HepG2 (cell line): ENCODE results near the gene NACC2. TPM values are rescaled to one million over a fixed set of nuclear protein-coding genes. Genes with fewer than 3 reads are reported as not detected.

Source experiments
- AGO1 ChIP-seq: fragments of 200-400 bp; formaldehyde crosslinking; IDR thresholded peaks from 2 replicates; pipeline ENCODE4 v1.6.1; 2017; ENCODE audit warnings: mild to moderate bottlenecking, low read depth, low read length, moderate library complexity; ENCODE audit not compliant: poor library complexity, severe bottlenecking
- AGO2 ChIP-seq: fragments of 200-400 bp; formaldehyde crosslinking; optimal IDR thresholded peaks from 2 replicates; pipeline ENCODE3; 2017; ENCODE audit warnings: mild to moderate bottlenecking, low read depth, low read length, moderate library complexity
- FOXO1 ChIP-seq: sonication (generic); formaldehyde crosslinking; IDR thresholded peaks from 2 replicates; pipeline ENCODE4 v1.4.0; 2020; ENCODE audit warnings: missing genetic modification reagents
- ZBTB4 ChIP-seq: sonication (generic); formaldehyde crosslinking; IDR thresholded peaks from 2 replicates; pipeline ENCODE4 v1.4.0; 2020; ENCODE audit warnings: missing genetic modification reagents, mild to moderate bottlenecking, borderline replicate concordance
- ZFP41 ChIP-seq: sonication (generic); formaldehyde crosslinking; IDR thresholded peaks from 2 replicates; pipeline ENCODE4 v1.4.0; 2020; ENCODE audit warnings: mild to moderate bottlenecking, missing genetic modification reagents, borderline replicate concordance
- ZNF788 ChIP-seq: sonication (generic); formaldehyde crosslinking; IDR thresholded peaks from 2 replicates; pipeline ENCODE4 v1.5.0; 2020; ENCODE audit warnings: mild to moderate bottlenecking, missing genetic modification reagents, borderline replicate concordance
- polyA plus RNA-seq, 8 experiments: library from polyadenylated mRNA; depleted of rRNA in 3 of 8; stranded (reverse) in 7 of 8; unstranded in 1 of 8; fragments of >200 nt; fragmentation: Illumina TruSeq in 4 of 8; extraction: Trizol in 4 of 8; gene quantifications; 2 replicates each; pipeline versions ENCODE4 v1.2.1 to v1.2.3, GENCODE V29; 2011 to 2016; ENCODE audit warnings: low read depth in 4 of 8, missing spikeins in 1 of 8, mixed read lengths in 1 of 8; ENCODE audit not compliant: insufficient read depth in 1 of 8
- total RNA-seq, 5 experiments: library from RNA; depleted of rRNA; stranded (reverse); fragments of >200 nt; fragmentation: Illumina TruSeq; extraction: Trizol; gene quantifications; 2 replicates each; pipeline ENCODE4 v1.2.3, GENCODE V29; 2016; ENCODE audit warnings: low read depth in 1 of 5
- TF ChIP-seq, protein P1 (sequence below): sonication (generic); formaldehyde crosslinking; IDR thresholded peaks from 2 replicates; pipeline ENCODE4 v1.5.1; 2020; ENCODE audit warnings: mild to moderate bottlenecking, missing genetic modification reagents, moderate library complexity

NACC2 gene
- total and polyA plus RNA-seq, 2 of the 13 experiments (the other 11 are each of a cell fraction or from before 2014, with no cell fraction given) = 5.9 to 12.3 TPM

DNA sequence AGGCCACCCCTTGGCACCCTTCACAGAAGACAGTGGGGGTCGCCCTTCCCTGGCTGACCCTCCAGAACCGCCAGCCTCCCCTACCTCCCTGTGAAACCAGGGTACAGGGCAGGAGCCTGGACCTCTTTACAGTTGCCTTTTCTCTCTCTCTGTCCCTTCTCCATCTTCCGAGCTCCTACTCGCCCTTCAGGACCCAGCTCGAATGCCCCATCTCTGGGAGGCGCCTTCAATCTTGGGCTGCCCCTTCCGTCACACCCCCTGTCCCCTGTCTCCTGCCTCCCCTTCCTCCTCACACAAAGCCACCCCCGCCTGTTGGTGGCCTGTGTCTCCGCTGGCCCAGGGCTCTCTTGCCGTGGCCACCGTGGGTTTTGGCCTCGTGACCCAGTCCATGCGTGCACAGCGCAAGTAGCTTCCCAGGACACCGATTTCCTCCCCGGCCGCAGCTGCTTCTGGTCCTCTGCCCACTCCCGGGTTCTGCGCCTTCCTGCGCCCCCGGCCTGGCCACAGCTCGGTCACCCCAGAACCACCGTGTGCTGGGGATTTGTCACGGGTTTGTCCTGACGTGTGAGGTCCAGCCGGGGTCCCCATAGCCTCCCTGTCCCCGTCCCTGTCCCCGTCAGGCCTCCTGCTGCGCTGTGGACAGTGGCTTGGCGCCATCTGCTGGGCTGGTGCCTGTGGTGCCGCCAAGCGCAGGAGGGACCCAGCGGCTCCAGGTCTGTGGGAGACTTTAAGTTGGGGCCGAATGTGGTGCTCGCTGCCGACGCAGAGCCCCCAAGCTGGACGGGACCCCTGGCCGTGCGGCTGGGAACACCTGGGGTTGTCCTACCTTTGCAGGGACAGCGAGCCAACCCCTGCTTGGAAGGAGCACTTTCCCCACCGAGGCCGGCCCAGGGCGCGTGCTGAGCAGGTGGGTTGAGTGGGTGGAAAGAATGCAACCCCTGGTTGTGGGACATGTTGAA is 27.6 kb upstream of the NACC2 start (continued):
- TF ChIP-seq FOXO1 (CRISPR knock-in tag) (peak; percentile 57; the same call in 1 of the 2 replicates), ZBTB4 (CRISPR knock-in tag) (peak; percentile 70; the same call in 1 of the 2 replicates), ZNF788 (CRISPR knock-in tag) (peak; percentile 21; the same call in 1 of the 2 replicates), AGO1 (peak; percentile 67), ZFP41 (0 out of 2 replicates have a peak, but pooled peaks have one; percentile 31), AGO2 (peak; percentile 60)
- TF ChIP-seq, protein P1, sequence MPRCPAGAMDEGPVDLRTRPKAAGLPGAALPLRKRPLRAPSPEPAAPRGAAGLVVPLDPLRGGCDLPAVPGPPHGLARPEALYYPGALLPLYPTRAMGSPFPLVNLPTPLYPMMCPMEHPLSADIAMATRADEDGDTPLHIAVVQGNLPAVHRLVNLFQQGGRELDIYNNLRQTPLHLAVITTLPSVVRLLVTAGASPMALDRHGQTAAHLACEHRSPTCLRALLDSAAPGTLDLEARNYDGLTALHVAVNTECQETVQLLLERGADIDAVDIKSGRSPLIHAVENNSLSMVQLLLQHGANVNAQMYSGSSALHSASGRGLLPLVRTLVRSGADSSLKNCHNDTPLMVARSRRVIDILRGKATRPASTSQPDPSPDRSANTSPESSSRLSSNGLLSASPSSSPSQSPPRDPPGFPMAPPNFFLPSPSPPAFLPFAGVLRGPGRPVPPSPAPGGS (CRISPR knock-in tag) = no peak
- TF ChIP-seq, all 625 proteins: peak for 122
